GM12873 (cell line): ENCODE measurements around the gene KLF1.
A peak's percentile ranks its signal among the peaks of the same experiment; 100 is the strongest.

Experiments
- CTCF ChIP-seq: IDR thresholded peaks from 2 replicates; pipeline ENCODE4 v1.5.1; 2012; ENCODE audit warnings: low read depth, mild to moderate bottlenecking, moderate library complexity, low read length, control low read depth; ENCODE audit not compliant: insufficient read depth; ENCODE audit errors: missing control alignments

KLF1 gene

DNA sequence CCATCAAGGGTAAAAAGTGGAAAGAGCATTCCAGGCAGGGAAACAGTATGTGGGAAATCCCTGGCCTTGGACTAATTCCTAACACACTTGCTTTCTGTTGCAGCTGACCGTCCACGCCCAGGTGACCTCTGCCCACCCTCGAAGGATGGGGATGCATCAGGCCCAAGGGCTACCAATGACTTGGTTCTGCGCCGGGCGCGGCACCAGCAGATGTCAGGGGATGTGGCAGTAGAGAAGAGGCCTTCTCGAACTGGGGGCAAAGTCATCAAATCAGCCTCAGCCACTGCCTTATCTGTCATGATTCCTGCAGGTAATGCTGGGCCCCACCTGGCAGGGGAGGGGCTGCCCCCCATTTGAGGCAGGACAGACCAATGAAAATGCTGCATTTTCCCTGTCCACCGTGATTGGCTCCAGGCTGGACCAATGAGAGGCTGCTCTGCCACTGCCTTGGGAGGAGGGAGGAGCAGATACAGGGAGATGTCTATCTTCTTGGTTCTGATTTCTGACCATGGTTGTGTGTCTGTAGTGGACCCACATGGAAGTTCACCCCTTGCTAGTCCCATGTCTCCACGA is 18.4 kb downstream of the KLF1 start:
- no peak for TF ChIP-seq CTCF

GRCh38 chr19:12867120-12868099 is 19.6 kb downstream of the KLF1 start:
- TF ChIP-seq CTCF, result peak; percentile 5

GRCh38 chr19:12866416-12867119 is 20.4 kb downstream of the KLF1 start:
- no peak for TF ChIP-seq CTCF

DNA sequence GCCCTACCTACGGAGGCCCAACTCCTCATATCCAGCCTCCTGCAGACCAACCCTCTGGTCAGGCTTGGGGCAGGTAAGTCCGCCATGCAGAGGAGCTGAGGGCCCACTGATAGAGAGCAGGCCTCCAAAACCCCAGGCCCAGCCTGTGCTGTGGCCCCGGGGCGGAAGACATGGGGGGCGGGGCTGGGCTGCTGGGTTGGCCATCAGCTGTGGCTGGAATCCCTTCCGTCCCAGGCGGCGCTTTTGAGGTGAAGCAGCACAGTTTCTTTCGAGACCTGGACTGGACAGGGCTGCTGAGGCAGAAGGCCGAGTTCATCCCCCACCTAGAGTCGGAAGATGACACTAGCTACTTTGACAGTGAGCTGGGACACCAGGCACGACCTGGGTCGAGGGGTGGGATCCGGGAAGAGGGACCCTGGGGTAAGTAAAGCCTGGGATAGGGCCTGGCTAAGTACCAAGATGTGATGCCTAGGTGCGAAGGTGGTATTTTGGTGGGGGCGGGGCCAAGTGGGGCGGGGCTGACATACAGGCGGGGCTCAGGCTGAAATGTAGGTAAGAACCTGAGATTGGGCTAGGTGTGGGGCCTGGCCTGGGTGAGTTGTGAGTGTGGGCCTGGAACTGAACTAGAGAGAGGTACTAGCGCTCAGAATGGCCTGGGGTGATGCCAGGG is 21.1 kb downstream of the KLF1 start:
- no peak for TF ChIP-seq CTCF

DNA sequence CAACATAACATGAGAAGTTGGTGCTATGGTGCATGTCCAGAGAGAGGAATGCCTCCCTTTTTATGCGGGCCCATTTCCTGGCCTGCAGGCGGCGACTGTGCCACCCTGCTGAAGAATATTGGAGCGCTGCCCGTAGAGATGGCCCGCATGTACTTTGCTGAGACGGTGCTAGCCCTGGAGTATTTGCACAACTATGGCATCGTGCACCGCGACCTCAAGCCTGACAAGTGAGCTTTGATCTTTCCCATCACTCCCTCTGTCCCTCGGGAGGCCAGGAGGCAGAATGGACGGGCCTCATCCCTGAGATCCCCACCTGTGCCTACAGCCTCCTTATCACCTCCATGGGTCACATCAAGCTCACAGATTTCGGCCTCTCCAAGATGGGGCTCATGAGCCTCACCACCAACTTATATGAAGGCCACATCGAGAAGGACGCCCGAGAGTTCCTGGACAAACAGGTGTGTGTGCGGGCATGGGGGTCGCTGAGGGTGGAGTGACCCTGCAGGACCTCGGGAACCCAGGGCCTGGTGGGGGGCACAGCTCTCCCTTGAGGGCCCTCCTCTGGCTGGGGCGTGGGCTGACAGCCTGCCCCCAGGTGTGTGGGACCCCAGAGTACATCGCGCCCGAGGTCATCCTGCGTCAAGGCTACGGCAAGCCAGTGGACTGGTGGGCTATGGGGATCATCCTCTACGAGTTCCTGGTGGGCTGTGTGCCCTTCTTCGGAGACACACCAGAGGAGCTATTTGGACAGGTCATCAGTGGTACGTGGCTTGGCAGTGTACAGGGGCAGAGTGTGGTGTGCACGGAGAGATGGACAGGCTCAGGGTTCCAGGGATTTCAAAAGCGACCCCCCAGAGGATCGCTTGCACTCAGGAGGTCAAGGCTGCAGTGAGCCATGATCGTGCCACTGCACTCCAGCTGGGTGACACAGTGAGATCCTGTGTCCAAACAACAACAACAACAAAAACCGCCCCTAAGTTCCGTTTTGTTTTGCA is 22.0 kb downstream of the KLF1 start:
- TF ChIP-seq CTCF, result no peak

DNA sequence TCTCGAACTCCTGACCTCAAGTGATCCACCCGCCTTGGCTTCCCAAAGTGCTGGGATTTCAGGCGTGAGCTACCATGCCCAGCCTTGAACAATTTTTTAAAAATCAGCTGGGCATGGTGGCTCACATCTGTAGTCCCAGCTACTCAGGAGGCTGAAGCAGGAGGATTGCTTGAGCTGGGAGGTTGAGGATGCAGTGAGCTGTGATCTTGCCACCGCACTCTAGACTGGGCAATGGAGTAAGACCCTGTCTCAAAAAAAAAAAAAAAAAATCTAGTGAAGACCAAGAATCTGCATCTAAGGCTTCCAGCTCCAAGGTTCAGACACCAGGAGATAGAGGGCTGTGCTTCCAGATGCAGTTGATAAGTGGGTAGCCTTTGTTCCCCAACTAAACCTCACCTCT is 22.9 kb downstream of the KLF1 start:
- no peak for TF ChIP-seq CTCF
